HEK293 (cell line): ENCODE results near the gene GPS1.

ENCODE experiments used
- CTCF ChIA-PET: fragments of 350-600 bp; formaldehyde crosslinking; extraction: SDS; loops from one replicate; lab custom pipeline; 2021; ENCODE audit warnings: antibody characterized with exemption; lab: Yijun Ruan, JAX
- POLR2A ChIA-PET: fragments of 300-600 bp; formaldehyde crosslinking; extraction: SDS; loops from one replicate; lab custom pipeline; 2020; ENCODE audit warnings: antibody characterized with exemption, inconsistent platforms; lab: Yijun Ruan, JAX
- H3K27ac ChIP-seq: fragments of 200-500 bp; sonication (Bioruptor generic); 2 replicates; pipeline ENCODE4 v1.5.1; 2014; ENCODE audit warnings: low read depth, low read length, control low read depth, inconsistent platforms; ENCODE audit errors: extremely low read depth
- H3K36me3 ChIP-seq, 2 experiments: fragments of 200-500 bp in 1 of 2; sonication (Bioruptor generic) in 1 of 2; 1 replicate in 1 of 2; 2 replicates in 1 of 2; pipeline ENCODE4 v1.5.1; 2014 to 2017; ENCODE audit warnings: inconsistent platforms in 2 of 2, low read length in 2 of 2; ENCODE audit not compliant: control insufficient read depth in 2 of 2, insufficient read depth in 1 of 2
- H3K4me1 ChIP-seq: fragments of 200-500 bp; sonication (Bioruptor generic); 2 replicates; pipeline ENCODE4 v1.5.1; 2014; ENCODE audit warnings: mild to moderate bottlenecking, low read length, inconsistent platforms; ENCODE audit not compliant: control insufficient read depth, insufficient read depth
- H3K4me3 ChIP-seq: 2 replicates; pipeline ENCODE4 v1.5.1; 2011; ENCODE audit warnings: low read depth, mild to moderate bottlenecking, control low read depth, low read length, moderate library complexity
- H3K9me3 ChIP-seq: fragments of 200-500 bp; sonication (Bioruptor generic); 2 replicates; pipeline ENCODE4 v1.5.1; 2014; ENCODE audit warnings: low read depth, low read length, inconsistent platforms; ENCODE audit not compliant: control insufficient read depth, insufficient read depth
- GLIS2 ChIP-seq: fragments of 450-650 bp; formaldehyde crosslinking; IDR thresholded peaks from 2 replicates; pipeline ENCODE4 v1.5.1; 2016; ENCODE audit warnings: missing biosample characterization, missing genetic modification characterization
- KLF16 ChIP-seq: fragments of 450-650 bp; formaldehyde crosslinking; IDR thresholded peaks from 2 replicates; pipeline ENCODE4 v1.5.1; 2017; ENCODE audit warnings: missing biosample characterization, missing genetic modification characterization
- PBX3 ChIP-seq: sonication (generic); formaldehyde crosslinking; IDR thresholded peaks from 2 replicates; pipeline ENCODE4 v1.8.1; 2022; ENCODE audit warnings: mild to moderate bottlenecking, moderate library complexity, missing genetic modification reagents
- ZBTB20 ChIP-seq: fragments of 450-650 bp; formaldehyde crosslinking; IDR thresholded peaks from 2 replicates; pipeline ENCODE4 v1.5.1; 2016; ENCODE audit warnings: missing biosample characterization, missing genetic modification characterization
- ZIC2 ChIP-seq: fragments of 450-650 bp; formaldehyde crosslinking; IDR thresholded peaks from 2 replicates; pipeline ENCODE4 v1.5.1; 2016; ENCODE audit warnings: missing biosample characterization, missing genetic modification characterization
- ZNF132 ChIP-seq: fragments of 450-650 bp; formaldehyde crosslinking; IDR thresholded peaks from 2 replicates; pipeline ENCODE4 v1.5.1; 2017; ENCODE audit warnings: missing biosample characterization, missing genetic modification characterization, borderline replicate concordance
- ZNF148 ChIP-seq: fragments of 450-650 bp; formaldehyde crosslinking; IDR thresholded peaks from 2 replicates; pipeline ENCODE4 v1.5.0; 2017; ENCODE audit warnings: missing biosample characterization, missing genetic modification characterization, borderline replicate concordance
- ZNF2 ChIP-seq: fragments of 450-650 bp; formaldehyde crosslinking; IDR thresholded peaks from 2 replicates; pipeline ENCODE4 v1.5.1; 2016; ENCODE audit warnings: missing biosample characterization, missing genetic modification characterization
- ZNF292 ChIP-seq: fragments of 450-650 bp; formaldehyde crosslinking; IDR thresholded peaks from 2 replicates; pipeline ENCODE4 v1.5.1; 2016; ENCODE audit warnings: low read depth, missing biosample characterization, missing genetic modification characterization, borderline replicate concordance
- ZNF335 ChIP-seq: fragments of 450-650 bp; formaldehyde crosslinking; conservative IDR thresholded peaks from 2 replicates; pipeline ENCODE4 v1.5.1; 2016; ENCODE audit warnings: missing biosample characterization, missing genetic modification characterization
- ZNF37A ChIP-seq: fragments of 450-650 bp; IDR thresholded peaks from 2 replicates; pipeline ENCODE4 v1.5.1; 2018; ENCODE audit warnings: missing biosample characterization, missing genetic modification characterization
- ZNF398 ChIP-seq: fragments of 450-650 bp; formaldehyde crosslinking; IDR thresholded peaks from 2 replicates; pipeline ENCODE4 v1.5.1; 2017; ENCODE audit warnings: missing biosample characterization, missing genetic modification characterization
- ZNF404 ChIP-seq: fragments of 450-650 bp; formaldehyde crosslinking; IDR thresholded peaks from 2 replicates; pipeline ENCODE4 v1.5.1; 2017; ENCODE audit warnings: missing biosample characterization, missing genetic modification characterization
- ZNF426 ChIP-seq: fragments of 450-650 bp; formaldehyde crosslinking; IDR thresholded peaks from 2 replicates; pipeline ENCODE4 v1.5.1; 2017; ENCODE audit warnings: missing biosample characterization, missing genetic modification characterization, mild to moderate bottlenecking, inconsistent platforms, moderate library complexity
- ZNF433 ChIP-seq: fragments of 450-650 bp; formaldehyde crosslinking; IDR thresholded peaks from 2 replicates; pipeline ENCODE4 v1.5.1; 2016; ENCODE audit warnings: missing biosample characterization, missing genetic modification characterization, low read depth
- ZNF701 ChIP-seq: fragments of 450-650 bp; formaldehyde crosslinking; IDR thresholded peaks from 2 replicates; pipeline ENCODE4 v1.5.1; 2016; ENCODE audit warnings: missing biosample characterization, missing genetic modification characterization
- ZNF843 ChIP-seq: fragments of 450-650 bp; formaldehyde crosslinking; IDR thresholded peaks from 2 replicates; pipeline ENCODE4 v1.5.1; 2016; ENCODE audit warnings: missing biosample characterization, missing genetic modification characterization

The GPS1 gene

GRCh38 chr17:82023447-82024241 lies 28.1 kb upstream of the GPS1 start (continued):
- TF ChIP-seq ZNF843 (tag by site-specific recombination), result no peak
- TF ChIP-seq ZNF701 (tag by site-specific recombination), result no peak
- no peak for TF ChIP-seq ZNF398 (tag by site-specific recombination)
- TF ChIP-seq ZNF37A, result no peak
- peak; percentile 34; the same call in 1 of the 2 replicates for TF ChIP-seq KLF16 (tag by site-specific recombination)
- TF ChIP-seq ZNF292 (tag by site-specific recombination), result no peak
- TF ChIP-seq ZNF2 (tag by site-specific recombination), result 0 out of 2 replicates have a peak, but pooled peaks have one; percentile 35
- no peak for TF ChIP-seq ZNF426
- TF ChIP-seq ZNF335 (tag by site-specific recombination), result peak; percentile 100
- TF ChIP-seq ZNF404 (tag by site-specific recombination), result no peak
- TF ChIP-seq ZBTB20 (tag by site-specific recombination), result peak; percentile 67; the same call in 1 of the 2 replicates
- TF ChIP-seq ZNF132, result no peak
- peak; percentile 69; the same call in 1 of the 2 replicates for TF ChIP-seq ZIC2 (tag by site-specific recombination)

GRCh38 chr17:82024859-82025258 lies 26.8 kb upstream of the GPS1 start:
- 0 out of 2 replicates have a peak, but pooled peaks have one; percentile 8 for TF ChIP-seq GLIS2 (tag by site-specific recombination)
- peak; percentile 11; the same call in 1 of the 2 replicates for TF ChIP-seq PBX3 (CRISPR knock-in tag)
- TF ChIP-seq ZNF433 (tag by site-specific recombination), result no peak
- no peak for TF ChIP-seq ZNF148 (tag by site-specific recombination)
- CTCF ChIA-PET, result interaction anchor here (0.6 to 1.2 kb wide), 3 partner anchors 65 to 129 kb away, joined by 3 to 6 read pairs (median 4); no protein-coding TSS in a partner anchor

More at GRCh38 chr17:82024859-82025258, 26.8 kb upstream of the GPS1 start:
- Histone ChIP-seq H3K27ac (no peak overlapping the region), H3K36me3 (peaks cover 0 to 57% of the 10 kb centered on the region in 2 experiments; a peak in 2 of 3 replicates), H3K9me3 (no peaks in the 10 kb centered on the region), H3K4me3 (no peak overlapping the region), H3K4me1 (peaks cover 11% of the 10 kb centered on the region)
- POLR2A ChIA-PET, result interaction anchor here (1.1 kb wide), 1 partner anchor 196 kb away, joined by 3 read pairs; no protein-coding TSS in a partner anchor
